ENCODE measurements around the gene DUSP1.

DNA sequence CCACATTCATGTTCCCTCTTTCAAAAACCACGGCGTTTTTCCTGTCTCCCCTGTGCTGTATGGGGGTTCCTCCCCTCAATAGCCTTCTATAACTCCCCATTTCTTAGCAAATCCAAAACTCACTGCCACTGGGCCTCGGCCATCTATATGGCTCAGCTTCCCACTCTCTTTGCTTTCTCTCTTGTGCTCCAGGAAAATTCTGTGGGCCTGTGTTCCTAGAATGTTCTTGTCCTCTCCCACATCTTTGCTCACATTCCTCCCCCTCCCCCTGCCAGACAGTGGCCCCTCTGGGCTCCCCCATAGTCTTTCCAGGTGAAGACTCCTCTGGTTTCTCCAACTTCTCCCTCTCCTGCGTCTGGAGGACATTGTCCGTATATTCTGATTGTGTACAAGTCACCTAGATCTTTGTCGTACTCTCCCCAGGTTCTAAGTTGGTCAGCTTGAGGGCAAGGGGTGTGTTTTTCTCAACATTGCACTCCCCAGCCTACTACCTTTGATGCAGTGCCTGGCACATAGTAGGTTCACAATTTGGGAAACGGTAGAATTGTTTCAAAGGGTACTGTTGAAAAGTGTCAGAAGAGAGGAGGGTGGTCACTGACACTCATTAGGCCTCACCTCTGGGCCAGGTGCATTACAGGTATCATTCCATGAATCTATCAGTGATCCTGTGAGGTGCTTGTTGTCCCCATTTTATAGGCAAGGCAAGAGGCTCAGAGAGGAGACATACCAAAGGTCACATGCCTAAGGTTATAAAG is 3.7 kb upstream of the DUSP1 start:
- TF ChIP-seq, protein P1, sequence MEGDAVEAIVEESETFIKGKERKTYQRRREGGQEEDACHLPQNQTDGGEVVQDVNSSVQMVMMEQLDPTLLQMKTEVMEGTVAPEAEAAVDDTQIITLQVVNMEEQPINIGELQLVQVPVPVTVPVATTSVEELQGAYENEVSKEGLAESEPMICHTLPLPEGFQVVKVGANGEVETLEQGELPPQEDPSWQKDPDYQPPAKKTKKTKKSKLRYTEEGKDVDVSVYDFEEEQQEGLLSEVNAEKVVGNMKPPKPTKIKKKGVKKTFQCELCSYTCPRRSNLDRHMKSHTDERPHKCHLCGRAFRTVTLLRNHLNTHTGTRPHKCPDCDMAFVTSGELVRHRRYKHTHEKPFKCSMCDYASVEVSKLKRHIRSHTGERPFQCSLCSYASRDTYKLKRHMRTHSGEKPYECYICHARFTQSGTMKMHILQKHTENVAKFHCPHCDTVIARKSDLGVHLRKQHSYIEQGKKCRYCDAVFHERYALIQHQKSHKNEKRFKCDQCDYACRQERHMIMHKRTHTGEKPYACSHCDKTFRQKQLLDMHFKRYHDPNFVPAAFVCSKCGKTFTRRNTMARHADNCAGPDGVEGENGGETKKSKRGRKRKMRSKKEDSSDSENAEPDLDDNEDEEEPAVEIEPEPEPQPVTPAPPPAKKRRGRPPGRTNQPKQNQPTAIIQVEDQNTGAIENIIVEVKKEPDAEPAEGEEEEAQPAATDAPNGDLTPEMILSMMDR (IDR thresholded peaks at IDR 0.05): no peak
- no peak for TF ChIP-seq POLR2A (IDR thresholded peaks at IDR 0.05)

Data from esophagus squamous epithelium (tissue), 4 donors.